Bronchial smooth muscle cell (primary cell): Measurements from ENCODE around the gene ZNF275. TPM values are rescaled to one million over a fixed set of nuclear protein-coding genes. Genes with fewer than 3 reads are reported as not detected.

Experiments used
- total RNA-seq: library from RNA; depleted of rRNA; stranded (reverse); fragments of >200 nt; gene quantifications from 2 replicates; pipeline ENCODE4 v1.2.1, GENCODE V29; 2014

The ZNF275 gene, protein sequence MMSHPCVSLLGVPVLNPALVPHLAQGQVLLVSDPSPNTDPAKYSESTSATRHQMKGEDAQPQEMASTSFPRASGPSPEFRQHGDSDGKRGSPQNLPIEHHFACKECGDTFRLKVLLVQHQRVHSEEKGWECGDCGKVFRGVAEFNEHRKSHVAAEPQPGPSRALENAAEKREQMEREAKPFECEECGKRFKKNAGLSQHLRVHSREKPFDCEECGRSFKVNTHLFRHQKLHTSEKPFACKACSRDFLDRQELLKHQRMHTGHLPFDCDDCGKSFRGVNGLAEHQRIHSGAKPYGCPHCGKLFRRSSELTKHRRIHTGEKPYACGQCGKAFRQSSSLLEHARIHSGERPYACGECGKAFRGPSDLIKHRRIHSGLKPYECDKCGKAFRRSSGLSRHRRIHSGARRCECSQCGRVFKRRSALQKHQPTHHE
- 3.9 and 4.4 TPM in 2 replicates for total RNA-seq

DNA sequence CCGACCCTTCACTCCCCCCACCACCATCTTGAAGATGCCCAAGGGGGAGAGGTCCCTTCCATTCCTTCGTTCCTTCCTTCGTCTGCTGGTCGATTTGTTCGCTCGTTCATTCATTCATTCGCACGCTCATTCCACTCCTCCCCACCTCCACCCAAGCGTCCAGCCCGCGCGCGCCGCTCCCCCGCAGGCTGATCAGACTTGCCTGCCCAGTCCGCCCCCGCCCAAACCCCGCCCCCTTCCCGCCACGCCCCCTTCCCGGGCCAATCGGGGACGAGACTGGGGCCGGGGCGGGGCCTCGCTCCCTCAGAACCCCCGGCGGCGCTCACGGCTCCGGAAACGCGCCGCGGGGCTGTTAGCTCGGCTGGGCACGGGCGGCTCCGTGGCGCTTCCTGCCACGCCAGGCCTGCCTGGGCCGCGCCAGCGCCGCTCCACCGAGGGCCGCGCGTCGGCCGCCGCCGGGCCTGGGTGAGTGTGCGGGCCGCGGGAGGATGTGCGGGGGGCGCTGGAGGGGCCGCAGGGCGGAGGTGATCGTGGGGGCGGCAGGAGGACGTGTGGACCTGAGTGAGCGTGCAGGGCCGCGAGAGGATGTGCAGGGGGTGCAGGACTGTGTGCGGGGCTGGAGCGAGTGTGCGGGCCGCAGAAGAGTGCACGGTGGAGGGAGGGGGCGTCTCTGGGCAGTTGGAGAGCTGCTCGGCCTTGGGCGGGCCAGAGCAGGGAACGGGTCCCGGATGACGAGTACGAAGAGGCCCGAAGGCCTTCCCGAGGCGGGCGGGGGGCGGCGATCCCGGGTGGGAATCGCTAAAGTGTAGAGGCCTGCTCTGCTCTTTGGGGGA is at the start of gene ZNF275:
ZNF275 (plus strand) TSS at position 333 of the 833 bp plus-strand sequence. CDS start 2,527 bp downstream, outside the sequence.

DNA sequence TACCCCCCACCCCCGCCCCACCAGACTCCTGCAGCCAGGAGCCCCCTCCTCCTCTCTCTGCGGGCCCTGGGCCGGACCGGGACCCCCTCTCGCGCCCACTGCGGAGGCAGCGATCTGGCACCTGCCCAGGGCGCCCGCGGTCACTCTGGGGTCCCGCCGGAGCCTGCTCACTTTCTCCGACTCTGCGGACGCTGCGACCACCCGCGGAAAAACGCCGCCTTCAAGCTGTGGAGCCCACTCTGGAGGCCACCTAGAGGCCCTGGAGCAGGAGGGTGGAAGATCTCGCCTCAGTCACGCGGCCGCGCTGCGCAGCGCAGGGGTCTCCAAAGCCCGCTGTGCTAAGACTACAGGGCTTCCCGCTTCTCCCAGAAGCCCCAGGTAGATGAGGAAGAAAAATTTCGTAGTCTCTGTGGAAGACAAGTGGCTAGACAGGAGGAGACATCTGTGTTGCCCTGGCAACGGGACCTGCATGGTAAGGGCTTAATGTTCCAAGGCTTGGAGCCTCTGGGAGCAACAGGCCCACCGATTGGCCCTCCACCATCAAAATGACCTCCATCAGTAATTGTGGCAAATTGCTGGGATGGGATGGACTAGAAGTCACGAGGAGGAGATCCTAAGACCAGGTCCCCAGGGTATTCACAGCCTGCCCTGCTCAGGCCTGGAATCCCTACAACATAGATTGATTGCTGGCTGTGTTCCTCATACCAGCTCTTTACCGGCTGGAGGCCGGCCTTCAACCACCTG is 12.4 kb upstream of the ZNF275 start, which contains the start of gene PNMA6F:
PNMA6F (minus strand) TSS at position 387 of the 744 bp plus-strand sequence. CDS start 1,093 bp downstream, outside the sequence.

DNA sequence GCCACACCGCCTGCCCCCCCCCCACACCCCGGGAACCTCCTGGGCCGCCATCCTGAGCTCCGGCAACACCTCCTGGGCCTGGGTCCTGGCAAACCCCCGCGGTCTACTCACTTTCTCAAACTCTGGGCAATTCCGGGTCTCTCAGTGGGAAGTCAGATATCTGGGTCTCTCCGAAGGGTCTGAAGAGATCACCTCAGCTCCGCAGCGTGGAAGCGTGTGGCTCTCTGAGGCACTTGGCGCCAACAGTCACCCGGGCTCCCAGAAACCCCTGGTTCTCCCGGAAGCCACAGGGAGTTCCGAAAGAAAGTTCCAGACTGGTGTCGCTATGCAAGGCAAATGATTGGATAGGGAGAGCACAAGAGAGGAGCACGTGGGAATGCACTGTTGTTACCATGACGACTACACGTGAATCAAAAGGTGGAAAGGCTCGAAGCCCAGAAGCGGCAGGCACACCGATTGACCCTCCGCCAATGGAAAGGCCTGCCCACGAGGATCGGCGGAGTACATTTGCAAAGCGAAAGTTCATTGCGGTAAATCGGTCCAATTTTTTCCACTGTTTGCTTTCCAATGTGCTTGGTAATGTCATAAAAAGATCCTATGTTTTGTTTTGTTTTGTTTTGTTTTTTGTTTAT is 67.3 kb downstream of the ZNF275 start, which contains the start of gene PNMA6E:
PNMA6E (minus strand) TSS at position 218 of the 632 bp plus-strand sequence. CDS start 2,501 bp downstream, outside the sequence.

Other genes starting within 250 kb of the ZNF275 start
- not detected in 2 replicates for gene MAGEA1, start 154.9 kb upstream of the ZNF275 start, total RNA-seq
- gene PNMA6F, start 12.4 kb upstream of the ZNF275 start, total RNA-seq = not detected in 2 replicates
- not detected in 2 replicates for gene PNMA6E, start 67.2 kb downstream of the ZNF275 start, total RNA-seq
- under 0.01 TPM in 2 replicates for gene ZFP92, start 77.3 kb downstream of the ZNF275 start, total RNA-seq
- gene TREX2, start 111.9 kb downstream of the ZNF275 start, total RNA-seq = 1.3 and 2.0 TPM in 2 replicates
- 6.9 and 12.3 TPM in 2 replicates for gene HAUS7, start 136.4 kb downstream of the ZNF275 start, total RNA-seq
- gene BGN, start 160.8 kb downstream of the ZNF275 start, total RNA-seq = 2.4 and 5.3 TPM in 2 replicates
- gene ATP2B3, start 183.5 kb downstream of the ZNF275 start, total RNA-seq = not detected in 2 replicates